Measurements from ENCODE around the gene LNPK.
"Not testable (repeated sequence)": the region's sequence is repeated elsewhere in the genome, so short reads cannot be mapped to it uniquely, and the experiment has no call there.

Gene LNPK

GRCh38 chr2:175904035-175904434 lies 98.0 kb downstream of the LNPK start:
- no peaks in the 10 kb centered on the region for H3K9me3 Mint-ChIP-seq
- H3K27me3 Mint-ChIP-seq (ENCODE audit: low read depth), result peaks cover 13% of the 10 kb centered on the region
- no peaks in the 10 kb centered on the region for H3K36me3 Mint-ChIP-seq (ENCODE audit: low read depth)
- no peak overlapping the region for H3K27ac Mint-ChIP-seq
- no peaks in the 10 kb centered on the region for H3K4me1 Mint-ChIP-seq (ENCODE audit: low read depth)
- no peak overlapping the region for H3K4me3 Mint-ChIP-seq

GRCh38 chr2:175903384-175903936 lies 98.6 kb downstream of the LNPK start:
- Mint-ChIP-seq H3K27ac (no peak overlapping the region), H3K4me3 (no peak overlapping the region), H3K9me3 (no peaks in the 10 kb centered on the region), H3K36me3 (ENCODE audit: low read depth) (no peaks in the 10 kb centered on the region), H3K27me3 (ENCODE audit: low read depth) (peaks cover 13% of the 10 kb centered on the region), H3K4me1 (ENCODE audit: low read depth) (no peaks in the 10 kb centered on the region)

- H3K4me3 Mint-ChIP-seq; H3K36me3 Mint-ChIP-seq (ENCODE audit: low read depth); H3K27ac Mint-ChIP-seq; H3K4me1 Mint-ChIP-seq (ENCODE audit: low read depth); H3K9me3 Mint-ChIP-seq: not testable (repeated sequence)
- H3K27me3 Mint-ChIP-seq (ENCODE audit: low read depth), result peaks cover 24% of the 10 kb centered on the region
Observed at GRCh38 chr2:175895957-175896356, 106.1 kb downstream of the LNPK start.

GRCh38 chr2:175892046-175892445 lies 110.0 kb downstream of the LNPK start:
- H3K4me3 Mint-ChIP-seq, result no peak overlapping the region
- H3K27ac Mint-ChIP-seq, result no peak overlapping the region
- H3K4me1 Mint-ChIP-seq (ENCODE audit: low read depth), result no peaks in the 10 kb centered on the region
- peaks cover 25% of the 10 kb centered on the region for H3K27me3 Mint-ChIP-seq (ENCODE audit: low read depth)
- H3K9me3 Mint-ChIP-seq, result no peaks in the 10 kb centered on the region
- H3K36me3 Mint-ChIP-seq (ENCODE audit: low read depth), result no peaks in the 10 kb centered on the region

GRCh38 chr2:175890636-175891242 lies 111.3 kb downstream of the LNPK start:
- Mint-ChIP-seq H3K27ac (no peak overlapping the region), H3K4me3 (no peak overlapping the region)

GRCh38 chr2:175889701-175890302 lies 112.3 kb downstream of the LNPK start:
- H3K36me3 Mint-ChIP-seq (ENCODE audit: low read depth), result no peaks in the 10 kb centered on the region
- no peak overlapping the region for H3K4me3 Mint-ChIP-seq
- H3K27ac Mint-ChIP-seq, result no peak overlapping the region
- peaks cover 25% of the 10 kb centered on the region for H3K27me3 Mint-ChIP-seq (ENCODE audit: low read depth)
- H3K4me1 Mint-ChIP-seq (ENCODE audit: low read depth), result no peaks in the 10 kb centered on the region
- H3K9me3 Mint-ChIP-seq, result no peaks in the 10 kb centered on the region

More at GRCh38 chr2:175890636-175891242, 111.3 kb downstream of the LNPK start:
- no peaks in the 10 kb centered on the region for H3K4me1 Mint-ChIP-seq (ENCODE audit: low read depth)
- H3K36me3 Mint-ChIP-seq (ENCODE audit: low read depth), result no peaks in the 10 kb centered on the region
- no peaks in the 10 kb centered on the region for H3K9me3 Mint-ChIP-seq
- peaks cover 25% of the 10 kb centered on the region for H3K27me3 Mint-ChIP-seq (ENCODE audit: low read depth)

- no peak overlapping the region for H3K4me3 Mint-ChIP-seq
- no peaks in the 10 kb centered on the region for H3K4me1 Mint-ChIP-seq (ENCODE audit: low read depth)
- H3K36me3 Mint-ChIP-seq (ENCODE audit: low read depth), result no peaks in the 10 kb centered on the region
- H3K9me3 Mint-ChIP-seq, result no peaks in the 10 kb centered on the region
- H3K27me3 Mint-ChIP-seq (ENCODE audit: low read depth), result peaks cover 14% of the 10 kb centered on the region
- H3K27ac Mint-ChIP-seq, result no peak overlapping the region
Observed at GRCh38 chr2:175887776-175888175, 114.3 kb downstream of the LNPK start.

GRCh38 chr2:175884697-175885393 lies 117.2 kb downstream of the LNPK start:
- Mint-ChIP-seq H3K4me1 (ENCODE audit: low read depth) (no peaks in the 10 kb centered on the region), H3K9me3 (no peaks in the 10 kb centered on the region), H3K4me3 (no peak overlapping the region), H3K36me3 (ENCODE audit: low read depth) (no peaks in the 10 kb centered on the region), H3K27me3 (ENCODE audit: low read depth) (peaks cover 4% of the 10 kb centered on the region), H3K27ac (no peak overlapping the region)

- H3K36me3 Mint-ChIP-seq (ENCODE audit: low read depth), result no peaks in the 10 kb centered on the region
- H3K27ac Mint-ChIP-seq, result no peak overlapping the region
- H3K4me3 Mint-ChIP-seq, result no peak overlapping the region
- peaks cover 4% of the 10 kb centered on the region for H3K27me3 Mint-ChIP-seq (ENCODE audit: low read depth)
- no peaks in the 10 kb centered on the region for H3K9me3 Mint-ChIP-seq
- no peaks in the 10 kb centered on the region for H3K4me1 Mint-ChIP-seq (ENCODE audit: low read depth)
Observed at GRCh38 chr2:175883586-175884194, 118.4 kb downstream of the LNPK start.

GRCh38 chr2:175879679-175880078 lies 122.4 kb downstream of the LNPK start:
- peaks cover 3% of the 10 kb centered on the region for H3K27me3 Mint-ChIP-seq (ENCODE audit: low read depth)
- H3K4me1 Mint-ChIP-seq (ENCODE audit: low read depth), result no peaks in the 10 kb centered on the region
- H3K27ac Mint-ChIP-seq, result no peak overlapping the region
- H3K36me3 Mint-ChIP-seq (ENCODE audit: low read depth), result no peaks in the 10 kb centered on the region
- H3K9me3 Mint-ChIP-seq, result no peaks in the 10 kb centered on the region
- H3K4me3 Mint-ChIP-seq, result no peak overlapping the region

- H3K4me3 Mint-ChIP-seq, result no peak overlapping the region
- H3K4me1 Mint-ChIP-seq (ENCODE audit: low read depth), result no peaks in the 10 kb centered on the region
- H3K27ac Mint-ChIP-seq, result no peak overlapping the region
- H3K27me3 Mint-ChIP-seq (ENCODE audit: low read depth), result peaks cover 9% of the 10 kb centered on the region
- H3K36me3 Mint-ChIP-seq (ENCODE audit: low read depth), result no peaks in the 10 kb centered on the region
- no peaks in the 10 kb centered on the region for H3K9me3 Mint-ChIP-seq
Observed at GRCh38 chr2:175877845-175878544, 124.1 kb downstream of the LNPK start.

- H3K4me3 Mint-ChIP-seq, result no peak overlapping the region
- H3K9me3 Mint-ChIP-seq, result no peaks in the 10 kb centered on the region
- H3K4me1 Mint-ChIP-seq (ENCODE audit: low read depth), result no peaks in the 10 kb centered on the region
- H3K27ac Mint-ChIP-seq, result no peak overlapping the region
- no peaks in the 10 kb centered on the region for H3K36me3 Mint-ChIP-seq (ENCODE audit: low read depth)
- H3K27me3 Mint-ChIP-seq (ENCODE audit: low read depth), result peaks cover 10% of the 10 kb centered on the region
Observed at GRCh38 chr2:175874291-175874690, 127.8 kb downstream of the LNPK start.

All from T-helper 1 cell treated with Interleukin-12 subunit alpha and Interleukin-12 subunit beta and Interleukin-4 antibody, amounts not matched to agents 30 μg/mL and 1 μg/mL, for 36 hours (primary cell).